HCT116 (cell line): Measurements from ENCODE around the gene KCNH5. TPM values are rescaled to one million over a fixed set of nuclear protein-coding genes. Genes with fewer than 3 reads are reported as not detected.

Experiments used
- ATAC-seq: fragments of 200-7000 bp; cut with Tn5 transposase; 2 replicates; pipeline ENCODE4 v1.9.1; 2020; ENCODE audit warnings: mild to moderate bottlenecking, moderate library complexity
- BruUV-seq: library from RNA; stranded (reverse); fragments of 400-500 nt; replicated peaks from 2 replicates; lab custom pipeline; 2021; lab: Mats Ljungman, UMichigan
- CTCF ChIA-PET: fragments of 300-600 bp; sonication (Branson Sonifier 250); formaldehyde crosslinking; loops from one replicate; lab custom pipeline; 2021; ENCODE audit warnings: antibody characterized with exemption; lab: Charles Lee
- POLR2A ChIA-PET: fragments of 300-600, 350-600 bp; sonication (Branson Sonifier 250); formaldehyde crosslinking; loops from one replicate; lab custom pipeline; 2021; ENCODE audit warnings: antibody characterized with exemption; lab: Charles Lee
- RAD21 ChIA-PET, 2 experiments: fragments of 300-600 bp; sonication (Branson Sonifier 250); formaldehyde crosslinking; loops; one replicate each; lab custom pipeline; 2023; ENCODE audit warnings: low total read pairs in 2 of 2; ENCODE audit not compliant: uncharacterized antibody in 2 of 2, unreplicated experiment in 2 of 2, low non-redundant PET in 1 of 2; lab: Charles Lee
- DNase-seq: peaks from one replicate; pipeline ENCODE4 v3.0.0-alpha.2; 2010; ENCODE audit warnings: low read depth, low spot score
- H2AFZ ChIP-seq: fragments of 200-600 bp; shearing (Covaris generic), sonication (generic); 2 replicates; pipeline ENCODE4 v1.6.1; 2017; ENCODE audit warnings: low read depth, mixed run types, mixed read lengths, antibody characterized with exemption, low read length; ENCODE audit not compliant: poor library complexity, severe bottlenecking
- H3K27ac ChIP-seq: 2 replicates; pipeline ENCODE4 v1.5.1; 2012; ENCODE audit warnings: low read depth, low read length
- H3K27me3 ChIP-seq: fragments of 200-600 bp; sonication (generic); 2 replicates; pipeline ENCODE4 v1.6.1; 2016; ENCODE audit warnings: mixed run types, low read length, mixed read lengths; ENCODE audit not compliant: insufficient read depth
- H3K36me3 ChIP-seq, 2 experiments: fragments of 200-500 bp in 1 of 2; fragments of 200-600 bp in 1 of 2; sonication (Bioruptor generic) in 1 of 2; sonication (generic) in 1 of 2; 2 replicates each; pipeline versions ENCODE4 v1.5.1 to v1.6.1; 2014 to 2016; ENCODE audit warnings: low read length in 2 of 2, inconsistent platforms in 1 of 2, mixed read lengths in 1 of 2, mixed run types in 1 of 2; ENCODE audit not compliant: insufficient read depth in 2 of 2, control insufficient read depth in 1 of 2
- H3K4me1 ChIP-seq, 2 experiments: fragments of 200-600 bp in 1 of 2; sonication (generic) in 1 of 2; 2 replicates each; pipeline versions ENCODE4 v1.5.1 to v1.6.1; 2012 to 2017; ENCODE audit warnings: low read length in 2 of 2, inconsistent platforms in 1 of 2, mild to moderate bottlenecking in 1 of 2, mixed read lengths in 1 of 2, mixed run types in 1 of 2, moderate library complexity in 1 of 2; ENCODE audit not compliant: insufficient read depth in 2 of 2, control insufficient read depth in 1 of 2
- H3K4me2 ChIP-seq: fragments of 200-600 bp; sonication (generic); 2 replicates; pipeline ENCODE4 v1.6.1; 2017; ENCODE audit warnings: mixed run types, low read length, mixed read lengths
- H3K4me3 ChIP-seq, 2 experiments: fragments of 200-600 bp in 1 of 2; sonication (generic) in 1 of 2; replicated peaks in 1 of 2; 2 replicates each; pipeline ENCODE4 v1.5.1; 2011 to 2016; ENCODE audit warnings: low read length in 2 of 2, control low read depth in 1 of 2, low read depth in 1 of 2, mild to moderate bottlenecking in 1 of 2, mixed read lengths in 1 of 2, mixed run types in 1 of 2
- H3K79me2 ChIP-seq: fragments of 200-600 bp; sonication (generic); 2 replicates; pipeline ENCODE4 v1.6.1; 2017; ENCODE audit warnings: mild to moderate bottlenecking, mixed run types, low read length, moderate library complexity, mixed read lengths; ENCODE audit not compliant: insufficient read depth
- H3K9ac ChIP-seq: fragments of 200-600 bp; sonication (generic); 2 replicates; pipeline ENCODE4 v1.6.1; 2016; ENCODE audit warnings: low read length, mixed read lengths
- H3K9me2 ChIP-seq: fragments of 200-600 bp; sonication (generic), shearing (Covaris generic); 2 replicates; pipeline ENCODE4 v1.6.1; 2017; ENCODE audit warnings: mixed run types, mild to moderate bottlenecking, moderate library complexity; ENCODE audit not compliant: insufficient read depth
- H3K9me3 ChIP-seq, 2 experiments: fragments of 200-500 bp in 1 of 2; fragments of 200-600 bp in 1 of 2; sonication (Bioruptor generic) in 1 of 2; sonication (generic) in 1 of 2; 2 replicates each; pipeline ENCODE4 v1.6.1; 2014 to 2017; ENCODE audit warnings: low read length in 2 of 2, mixed read lengths in 2 of 2, inconsistent platforms in 1 of 2, low read depth in 1 of 2, mild to moderate bottlenecking in 1 of 2, mixed run types in 1 of 2, moderate library complexity in 1 of 2; ENCODE audit not compliant: control insufficient read depth in 1 of 2, insufficient read depth in 1 of 2
- H4K20me1 ChIP-seq: fragments of 200-600 bp; sonication (generic), shearing (Covaris generic); 2 replicates; pipeline ENCODE4 v1.6.1; 2017; ENCODE audit warnings: mixed run types, mild to moderate bottlenecking, moderate library complexity; ENCODE audit not compliant: insufficient read depth
- CEBPB ChIP-seq: IDR thresholded peaks from 2 replicates; pipeline ENCODE4 v1.6.1; 2012; ENCODE audit warnings: low read depth
- EGR1 ChIP-seq: IDR thresholded peaks from 2 replicates; pipeline ENCODE4 v1.6.1; 2012; ENCODE audit warnings: low read depth
- EZH2 ChIP-seq: fragments of 200-600 bp; sonication (generic); IDR thresholded peaks from 2 replicates; pipeline ENCODE4 v1.6.1; 2017; ENCODE audit warnings: antibody characterized with exemption, mixed run types
- POLR2AphosphoS5 ChIP-seq: IDR thresholded peaks from 2 replicates; pipeline ENCODE4 v1.6.1; 2011; ENCODE audit warnings: mild to moderate bottlenecking, low read depth, low read length, moderate library complexity
- SIN3A ChIP-seq: IDR thresholded peaks from 2 replicates; pipeline ENCODE4 v1.6.1; 2012; ENCODE audit warnings: low read depth
- TCF7L2 ChIP-seq: IDR thresholded peaks from 2 replicates; pipeline ENCODE4 v1.7.0; 2011; ENCODE audit warnings: borderline replicate concordance, inconsistent platforms; ENCODE audit not compliant: insufficient read depth, insufficient read length; ENCODE audit errors: extremely low read depth
- intact Hi-C: fragments of 100-400 bp; cut with micrococcal nuclease; formaldehyde crosslinking; loops from 2 replicates; pipeline ENCODE4 v1.10.0; 2022
- total RNA-seq: library from RNA; stranded (reverse); gene quantifications from one replicate; pipeline ENCODE4 v1.2.1, GENCODE V29; 2021; ENCODE audit not compliant: unreplicated experiment
- TF ChIP-seq, protein P1 (sequence below): IDR thresholded peaks from 2 replicates; pipeline ENCODE4 v1.6.1; 2012; ENCODE audit warnings: low read depth

KCNH5 gene
- total RNA-seq, 1 experiment from 2014 or later: not detected

DNA sequence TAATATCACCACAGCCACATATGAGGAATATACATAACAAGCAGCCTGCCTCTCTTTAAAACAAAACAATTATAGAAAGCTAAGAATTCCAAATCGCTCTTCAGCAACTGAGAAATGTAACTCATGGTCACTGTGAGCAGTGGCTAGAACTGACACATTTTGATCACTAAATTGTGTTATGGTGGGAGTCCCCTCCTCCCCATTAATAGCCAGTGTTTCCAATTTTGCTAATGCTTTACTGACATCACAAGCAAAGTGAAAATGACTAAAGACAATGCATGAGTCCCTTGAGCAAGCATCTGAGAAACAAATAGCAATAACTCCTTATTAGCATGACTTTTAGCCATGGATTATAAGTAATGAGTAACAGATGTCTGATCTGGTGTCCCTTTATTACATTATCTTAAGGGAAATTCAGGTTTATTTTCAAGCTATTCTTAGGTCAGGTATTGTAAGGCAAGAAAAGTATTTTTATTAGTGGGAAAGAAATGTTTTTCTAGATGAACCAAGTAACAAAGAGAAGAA is 148.3 kb downstream of the KCNH5 start:
- ChIA-PET CTCF (no interaction called here), RAD21 (no interaction called here), POLR2A (no interaction called here)
- H4K20me1 ChIP-seq: no peaks in the 10 kb centered on the region
- TF ChIP-seq, protein P1, sequence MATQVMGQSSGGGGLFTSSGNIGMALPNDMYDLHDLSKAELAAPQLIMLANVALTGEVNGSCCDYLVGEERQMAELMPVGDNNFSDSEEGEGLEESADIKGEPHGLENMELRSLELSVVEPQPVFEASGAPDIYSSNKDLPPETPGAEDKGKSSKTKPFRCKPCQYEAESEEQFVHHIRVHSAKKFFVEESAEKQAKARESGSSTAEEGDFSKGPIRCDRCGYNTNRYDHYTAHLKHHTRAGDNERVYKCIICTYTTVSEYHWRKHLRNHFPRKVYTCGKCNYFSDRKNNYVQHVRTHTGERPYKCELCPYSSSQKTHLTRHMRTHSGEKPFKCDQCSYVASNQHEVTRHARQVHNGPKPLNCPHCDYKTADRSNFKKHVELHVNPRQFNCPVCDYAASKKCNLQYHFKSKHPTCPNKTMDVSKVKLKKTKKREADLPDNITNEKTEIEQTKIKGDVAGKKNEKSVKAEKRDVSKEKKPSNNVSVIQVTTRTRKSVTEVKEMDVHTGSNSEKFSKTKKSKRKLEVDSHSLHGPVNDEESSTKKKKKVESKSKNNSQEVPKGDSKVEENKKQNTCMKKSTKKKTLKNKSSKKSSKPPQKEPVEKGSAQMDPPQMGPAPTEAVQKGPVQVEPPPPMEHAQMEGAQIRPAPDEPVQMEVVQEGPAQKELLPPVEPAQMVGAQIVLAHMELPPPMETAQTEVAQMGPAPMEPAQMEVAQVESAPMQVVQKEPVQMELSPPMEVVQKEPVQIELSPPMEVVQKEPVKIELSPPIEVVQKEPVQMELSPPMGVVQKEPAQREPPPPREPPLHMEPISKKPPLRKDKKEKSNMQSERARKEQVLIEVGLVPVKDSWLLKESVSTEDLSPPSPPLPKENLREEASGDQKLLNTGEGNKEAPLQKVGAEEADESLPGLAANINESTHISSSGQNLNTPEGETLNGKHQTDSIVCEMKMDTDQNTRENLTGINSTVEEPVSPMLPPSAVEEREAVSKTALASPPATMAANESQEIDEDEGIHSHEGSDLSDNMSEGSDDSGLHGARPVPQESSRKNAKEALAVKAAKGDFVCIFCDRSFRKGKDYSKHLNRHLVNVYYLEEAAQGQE: no peak
- TF ChIP-seq POLR2AphosphoS5: no peak
- TF ChIP-seq SIN3A: no peak
- TF ChIP-seq EZH2: no peak
- no peak for TF ChIP-seq TCF7L2
- TF ChIP-seq CEBPB: no peak
- no peak for TF ChIP-seq EGR1
- no peak for DNase-seq
- H3K9me3 ChIP-seq: peaks cover 0 to 10% of the 10 kb centered on the region in 2 experiments; a peak in 1 of 4 replicates
- H3K4me1 ChIP-seq: no peaks in the 10 kb centered on the region
- H3K4me2 ChIP-seq: no peak overlapping the region
- no peaks in the 10 kb centered on the region for H3K36me3 ChIP-seq
- no peak for ATAC-seq
- no peaks in the 10 kb centered on the region for H3K27me3 ChIP-seq
- H3K27ac ChIP-seq: no peak overlapping the region
- intact Hi-C loops: no loop called here
- no TSS peak for BruUV-seq
- no peaks in the 10 kb centered on the region for H3K79me2 ChIP-seq
- H3K4me3 ChIP-seq: no peak overlapping the region
- H2AFZ ChIP-seq: no peak overlapping the region
- H3K9me2 ChIP-seq: no peaks in the 10 kb centered on the region
- H3K9ac ChIP-seq: no peak overlapping the region
